Activated CD8-positive, alpha-beta memory T cell treated with anti-CD3 and anti-CD28 coated beads, Interleukin-2, amount 50 U/mL, for 1 hour (primary cell): ENCODE data around the gene LRRC37B.
"Not testable (repeated sequence)": the region's sequence is repeated elsewhere in the genome, so short reads cannot be mapped to it uniquely, and the experiment has no call there.

Experiments
- DNase-seq: peaks from one replicate; pipeline ENCODE4 v3.0.0-alpha.2; 2020; ENCODE audit errors: extremely low read depth

The LRRC37B gene

DNA sequence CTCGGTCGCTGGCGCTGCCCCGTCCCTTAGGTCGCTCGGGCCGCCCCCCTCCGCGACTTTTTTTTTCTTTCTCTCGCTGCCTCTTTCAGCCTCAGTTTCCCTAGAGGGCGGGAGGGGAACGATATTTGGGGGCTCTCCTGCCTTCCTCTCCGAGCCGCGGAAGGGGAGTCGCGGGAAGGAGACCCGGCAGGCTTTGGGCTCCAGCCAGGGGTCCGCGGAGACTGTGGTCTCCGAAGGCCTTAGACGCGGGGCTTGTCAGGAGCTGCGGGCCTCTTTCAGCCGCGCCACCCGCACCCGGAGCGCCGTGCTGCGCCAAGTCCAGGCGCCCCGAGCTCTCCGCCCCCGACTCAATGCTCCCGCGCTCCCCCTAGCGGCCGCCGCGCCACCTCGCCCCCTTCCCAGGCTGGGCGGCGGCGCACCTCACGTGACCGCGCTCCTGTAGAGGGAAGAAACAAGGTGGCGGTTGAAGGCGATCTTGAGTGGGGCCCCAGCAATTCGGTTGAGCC, at the start of gene LRRC37B:
LRRC37B (plus strand) TSS at position 427 of the 506 bp plus-strand sequence. CDS start 14,010 bp downstream, outside the sequence.
- peak; percentile 45 for DNase-seq

DNA sequence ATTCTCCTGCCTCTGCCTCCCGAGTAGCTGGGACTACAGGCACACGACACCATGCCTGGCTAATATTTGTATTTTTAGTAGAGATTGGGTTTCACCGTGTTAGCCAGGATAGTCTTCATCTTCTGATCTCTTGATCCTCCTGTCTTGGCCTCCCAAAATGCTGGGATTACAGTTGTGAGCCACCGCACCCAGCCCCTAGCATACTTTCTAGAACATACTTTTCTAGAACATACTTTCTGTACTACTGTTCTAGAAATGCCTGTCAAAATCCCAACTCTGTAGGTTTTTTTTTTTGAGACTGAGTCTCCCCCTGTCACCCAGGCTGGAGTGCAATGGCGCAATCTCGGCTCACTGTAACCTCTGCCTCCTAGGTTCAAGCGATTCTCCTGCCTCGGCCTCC, 43.1 kb upstream of the LRRC37B start:
- DNase-seq = not testable (repeated sequence)

DNA sequence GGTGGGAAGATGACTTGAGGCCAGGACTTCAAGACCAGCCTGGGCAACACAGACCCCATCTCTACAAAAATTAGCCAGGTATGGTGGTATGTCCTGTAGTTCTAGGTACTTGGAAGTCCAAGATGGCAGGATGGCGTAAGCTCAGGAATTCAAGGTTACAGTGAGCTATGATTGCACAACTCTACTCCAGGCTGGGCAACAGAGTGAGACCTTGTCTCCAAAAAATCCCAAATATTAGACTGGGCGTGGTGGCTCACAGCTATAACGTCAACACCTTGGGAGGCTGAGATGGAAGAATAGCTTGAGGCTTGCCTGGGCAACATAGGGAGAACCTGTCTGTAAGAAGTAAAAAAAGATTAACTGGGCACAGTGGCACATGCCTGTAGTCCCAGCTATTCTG, 39.5 kb upstream of the LRRC37B start:
- no peak for DNase-seq

DNA sequence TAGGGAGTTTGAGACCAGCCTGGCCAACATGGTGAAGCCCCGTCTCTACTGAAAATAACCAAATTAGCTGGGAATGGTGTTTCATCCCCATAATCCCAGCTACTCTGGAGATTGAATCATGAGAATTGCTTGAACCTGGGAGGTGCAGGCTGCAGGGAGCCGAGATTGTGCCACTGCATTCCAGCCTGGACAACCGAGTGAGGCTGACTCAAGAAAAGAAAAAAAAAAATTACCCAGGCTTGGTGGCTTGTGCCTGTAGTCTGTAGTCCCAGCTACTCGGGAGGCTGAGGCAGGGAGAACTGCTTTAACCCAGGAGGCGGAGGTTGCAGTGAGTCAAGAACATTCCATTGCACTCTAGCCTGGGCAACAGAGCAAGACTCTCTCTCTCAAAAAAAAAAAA, 36.8 kb upstream of the LRRC37B start:
- DNase-seq = not testable (repeated sequence)

DNA sequence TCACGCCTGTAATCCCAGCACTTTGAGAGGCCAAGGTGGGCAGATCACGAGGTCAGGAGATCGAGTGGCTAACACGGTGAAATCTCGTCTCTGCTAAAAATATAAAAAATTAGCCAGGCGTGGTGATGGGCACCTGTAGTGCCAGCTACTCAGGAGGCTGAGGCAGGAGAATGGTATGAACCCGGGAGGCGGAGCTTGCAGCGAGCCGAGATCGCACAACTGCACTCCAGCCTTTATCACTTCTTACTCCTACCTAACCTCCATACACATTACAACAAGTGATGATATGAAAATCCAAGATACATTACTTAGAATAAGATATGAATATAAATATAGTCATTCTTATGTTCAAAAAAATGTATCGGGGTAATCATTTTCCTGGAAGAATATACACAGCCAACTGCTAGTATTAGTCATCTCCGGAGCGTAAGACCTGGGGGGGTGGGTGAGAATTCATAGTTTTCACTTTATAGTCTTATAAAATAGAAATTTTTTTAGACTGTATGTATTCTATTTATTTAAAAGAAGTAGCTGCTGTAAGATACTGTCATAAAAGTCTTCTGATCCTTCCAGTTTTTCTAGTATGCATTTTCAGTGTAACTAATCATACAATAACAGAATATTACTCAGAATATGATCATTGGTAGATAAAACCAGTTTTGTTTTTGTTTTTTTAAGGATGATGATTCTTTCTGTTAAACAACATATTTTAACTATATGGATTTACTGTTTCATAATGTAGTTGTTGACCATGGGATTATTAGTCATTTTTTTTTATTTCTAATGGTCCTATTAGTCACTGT, 32.7 kb upstream of the LRRC37B start:
- DNase-seq = not testable (repeated sequence)

DNA sequence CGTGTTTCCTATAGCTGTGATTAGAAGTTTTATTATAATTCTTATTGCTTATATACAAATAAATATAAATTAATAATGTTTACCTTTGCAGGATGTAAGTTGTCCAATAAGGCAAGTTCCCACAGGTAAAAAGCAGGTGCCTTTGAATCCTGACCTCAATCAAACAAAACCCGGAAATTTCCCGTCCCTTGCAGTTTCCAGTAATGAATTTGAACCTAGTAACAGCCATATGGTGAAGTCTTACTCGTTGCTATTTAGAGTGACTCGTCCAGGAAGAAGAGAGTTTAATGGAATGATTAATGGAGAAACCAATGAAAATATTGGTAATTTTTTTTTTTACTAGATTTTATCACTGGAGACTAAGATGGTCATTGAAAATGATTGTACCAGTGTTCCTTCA, 31.8 kb upstream of the LRRC37B start:
- not testable (repeated sequence) for DNase-seq

DNA sequence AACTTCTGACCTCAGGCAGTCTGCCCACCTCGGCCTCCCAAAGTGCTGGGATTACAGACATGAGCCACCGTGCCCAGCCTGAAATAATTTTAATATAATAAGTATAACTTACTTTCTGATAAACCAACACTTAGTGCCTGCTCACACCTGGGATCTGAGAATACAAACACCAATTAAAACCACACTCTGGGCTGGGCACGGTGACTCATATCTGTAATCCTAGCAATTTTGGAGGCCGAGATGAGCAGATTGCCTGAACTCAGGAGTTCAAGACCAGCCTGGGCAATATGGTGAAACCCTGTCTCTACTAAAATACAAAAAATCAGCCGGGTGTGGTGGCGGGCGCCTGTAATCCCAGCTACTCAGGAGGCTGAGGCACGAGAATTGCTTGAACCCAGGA, 15.4 kb upstream of the LRRC37B start:
- not testable (repeated sequence) for DNase-seq

DNA sequence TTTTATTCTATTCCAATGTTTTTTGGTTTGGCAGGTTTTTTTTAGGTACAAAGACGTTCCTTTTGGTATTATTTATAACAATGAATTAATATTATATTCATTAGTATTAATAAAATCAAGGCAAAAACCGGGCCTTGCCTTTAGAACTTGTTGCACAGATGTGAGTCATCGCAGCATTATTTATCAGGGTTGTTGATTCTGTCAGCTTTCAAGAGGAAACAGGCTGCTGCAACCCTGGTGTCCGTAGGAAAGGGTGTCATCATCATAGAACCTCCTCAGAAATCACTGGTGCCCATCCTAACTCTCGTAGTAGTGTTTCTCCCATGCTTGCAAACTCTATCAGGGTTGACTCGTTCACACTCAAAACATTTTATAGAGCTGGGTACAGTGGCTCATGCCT, 10.2 kb upstream of the LRRC37B start:
- DNase-seq = no peak

DNA sequence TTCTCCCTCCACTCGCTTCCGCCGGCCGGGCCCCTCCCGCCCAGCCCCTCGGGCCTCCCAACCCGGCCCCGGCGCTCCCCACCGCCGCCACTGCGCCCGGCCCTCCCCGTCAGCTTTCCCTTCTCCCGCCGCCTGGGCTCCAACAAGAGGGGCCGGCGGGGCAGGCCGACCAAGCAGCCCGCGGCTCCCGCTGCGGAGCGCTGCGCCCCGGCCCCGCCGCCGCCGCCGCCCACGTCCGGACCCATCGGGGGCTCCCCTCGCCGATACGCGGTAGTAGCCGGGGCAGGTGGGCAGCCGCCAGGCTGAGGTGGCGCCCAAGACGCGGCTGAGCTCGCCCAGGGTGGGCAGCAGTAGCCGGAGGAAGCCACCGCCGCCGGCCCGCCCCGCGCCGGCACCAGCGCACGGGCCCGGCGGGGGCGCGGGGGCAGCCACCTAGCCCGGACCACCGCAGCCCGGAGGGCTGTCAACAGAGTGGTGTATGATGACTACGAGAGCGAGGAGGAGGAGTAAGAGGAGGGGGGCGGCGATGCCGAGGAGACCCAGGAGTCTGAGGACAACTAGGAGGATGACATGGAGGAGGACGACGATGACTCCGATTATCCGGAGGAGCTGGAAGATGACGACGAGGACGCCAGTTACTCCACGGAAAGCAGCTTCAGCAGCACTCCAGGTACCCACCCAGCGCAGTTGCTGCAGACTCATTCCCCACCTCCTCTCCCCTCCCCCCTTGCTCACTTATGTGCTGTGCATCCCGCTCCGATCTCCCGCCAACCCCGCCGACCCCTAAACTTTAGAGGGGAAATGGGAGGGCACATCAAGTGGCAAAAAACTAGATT, 498 bp downstream of the LRRC37B start:
- DNase-seq = peak; percentile 12

DNA sequence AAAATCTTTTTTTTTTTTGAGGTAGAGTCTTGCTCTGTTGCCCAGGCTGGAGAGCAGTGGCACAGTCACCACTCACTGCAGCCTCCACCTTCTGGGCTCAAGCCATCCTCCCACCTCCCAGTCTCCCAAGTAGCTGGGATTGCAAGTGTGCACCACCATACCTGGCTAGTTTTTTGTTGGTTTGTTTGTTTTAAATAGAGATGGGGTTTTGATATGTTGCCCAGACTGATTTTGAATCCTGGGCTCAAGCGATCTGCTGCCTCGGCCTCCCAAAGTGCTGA, 2.0 kb downstream of the LRRC37B start:
- no peak for DNase-seq

DNA sequence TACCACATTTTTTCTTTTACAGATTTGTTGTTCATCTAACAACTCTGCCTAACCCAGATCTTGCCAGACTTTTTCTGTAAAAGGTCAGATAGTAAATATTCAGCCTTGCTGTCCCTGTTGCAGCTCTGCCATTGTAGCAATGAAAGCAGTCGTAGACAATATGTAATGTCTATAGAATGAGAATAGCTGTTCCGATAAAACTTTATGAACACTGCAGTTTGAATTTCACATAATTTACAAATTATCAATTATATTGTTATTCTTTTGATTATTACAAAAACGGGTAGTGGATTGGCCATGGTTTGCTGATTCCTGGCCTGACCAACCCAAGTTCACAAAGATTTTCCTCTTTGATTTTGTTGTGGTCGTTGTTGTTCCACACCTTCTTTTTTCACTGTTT, 2.9 kb downstream of the LRRC37B start:
- no peak for DNase-seq

DNA sequence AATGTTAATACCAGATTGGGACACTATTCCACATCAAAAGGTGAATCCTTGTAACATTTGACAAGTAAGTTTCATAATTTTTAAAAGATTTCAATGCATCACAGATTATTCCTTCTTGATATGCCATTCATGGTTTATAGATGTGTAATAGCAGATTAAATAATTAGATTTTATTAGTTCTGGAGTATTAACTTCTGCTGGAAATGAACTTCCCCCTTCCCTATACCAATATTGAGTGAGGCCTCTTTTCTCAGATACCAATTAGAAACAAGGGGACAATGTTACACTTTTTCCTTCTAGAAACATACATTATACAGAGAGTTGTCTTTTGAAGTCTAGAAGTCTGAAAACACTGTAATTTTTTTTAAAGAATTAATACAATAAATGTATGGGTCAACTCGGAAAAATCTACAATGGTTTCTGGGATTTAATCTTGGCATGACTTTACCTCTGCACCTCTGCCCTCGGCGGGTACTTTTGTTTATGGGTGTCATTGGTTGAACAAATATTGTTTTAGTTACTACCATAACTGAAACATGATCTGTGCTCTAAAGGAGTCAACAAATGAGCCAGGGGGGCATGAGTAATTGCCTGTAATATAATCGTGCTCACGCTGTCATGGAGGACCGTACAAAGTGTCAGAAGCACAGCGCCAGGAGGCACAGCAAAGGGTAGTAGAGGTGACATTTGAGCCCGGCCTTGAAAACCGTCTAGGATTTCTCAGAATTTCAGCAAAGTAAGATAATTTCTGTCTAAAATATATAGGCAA, 8.2 kb downstream of the LRRC37B start:
- DNase-seq = no peak

DNA sequence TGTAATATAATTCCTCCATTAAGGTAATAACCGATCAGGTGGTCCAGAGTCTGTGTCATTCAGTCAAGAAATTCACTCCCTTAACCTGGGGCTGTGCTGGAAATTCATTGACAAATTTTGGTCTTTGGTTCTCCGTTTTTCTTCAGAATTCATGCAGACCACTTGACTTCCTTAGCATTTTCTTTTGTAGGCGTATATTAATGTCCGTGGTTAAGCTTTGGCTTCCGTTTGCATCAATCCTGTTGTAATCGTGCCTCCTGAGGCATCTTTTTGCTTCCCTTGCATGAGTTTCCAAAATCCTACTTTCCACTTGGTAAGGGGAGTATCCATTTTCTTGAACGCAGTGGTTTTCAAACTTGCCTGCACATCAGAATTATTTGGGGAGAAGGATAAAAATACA, 9.0 kb downstream of the LRRC37B start:
- DNase-seq = no peak

DNA sequence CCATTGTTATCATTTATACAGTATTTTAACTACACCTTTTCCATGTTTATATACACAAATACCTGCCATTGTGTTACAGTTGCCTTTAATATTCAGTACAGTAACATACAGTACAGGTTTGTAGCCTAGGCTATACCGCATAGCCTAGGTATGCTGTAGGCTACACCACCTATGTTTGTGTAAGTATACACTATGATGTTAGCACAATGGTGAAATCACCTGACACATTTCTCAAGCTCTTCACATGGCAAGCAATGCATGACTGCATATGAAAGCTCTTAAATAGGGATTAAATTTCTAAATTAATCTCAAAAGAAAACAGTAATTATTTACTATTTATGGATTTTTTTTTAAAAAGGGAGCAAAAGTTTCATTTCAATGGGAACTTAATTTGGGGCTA, 12.0 kb downstream of the LRRC37B start:
- no peak for DNase-seq

DNA sequence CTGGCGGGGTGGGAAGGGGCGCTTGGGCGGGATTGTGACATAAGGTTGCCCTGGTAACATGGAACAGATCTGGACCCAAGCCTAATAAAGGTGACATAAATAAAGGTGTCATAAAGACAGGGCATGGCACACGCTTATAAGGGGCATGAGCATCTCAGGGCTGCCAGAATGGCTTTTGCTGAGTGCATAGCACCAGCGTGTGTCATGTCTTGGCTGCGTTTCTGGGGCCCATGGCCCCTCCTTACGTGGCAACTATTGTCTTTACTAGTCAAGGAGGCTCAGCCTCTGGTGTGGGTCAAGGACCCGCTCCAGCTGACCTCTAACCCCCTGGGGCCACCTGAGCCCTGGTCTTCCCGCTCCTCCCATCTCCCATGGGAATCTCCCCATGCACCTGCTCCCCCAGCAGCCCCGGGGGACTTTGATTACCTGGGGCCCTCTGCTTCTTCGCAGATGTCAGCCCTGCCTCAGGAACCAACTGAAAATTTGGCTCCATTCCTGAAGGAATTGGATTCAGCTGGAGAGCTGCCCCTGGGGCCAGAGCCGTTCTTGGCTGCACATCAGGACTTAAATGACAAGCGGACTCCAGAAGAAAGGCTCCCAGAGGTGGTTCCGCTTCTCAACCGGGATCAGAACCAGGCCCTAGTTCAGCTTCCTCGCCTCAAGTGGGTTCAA, 13.9 kb downstream of the LRRC37B start:
- no peak for DNase-seq

DNA sequence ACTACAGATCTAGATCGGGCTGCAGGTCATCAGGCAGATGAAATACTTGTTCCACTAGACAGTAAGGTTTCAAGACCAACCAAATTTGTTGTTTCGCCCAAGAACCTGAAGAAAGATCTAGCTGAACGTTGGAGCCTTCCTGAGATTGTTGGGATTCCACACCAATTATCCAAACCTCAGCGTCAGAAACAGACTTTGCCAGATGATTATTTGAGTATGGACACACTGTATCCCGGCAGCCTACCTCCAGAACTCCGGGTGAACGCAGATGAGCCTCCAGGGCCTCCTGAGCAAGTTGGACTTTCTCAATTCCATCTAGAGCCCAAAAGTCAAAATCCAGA, 14.4 kb downstream of the LRRC37B start:
- no peak for DNase-seq

DNA sequence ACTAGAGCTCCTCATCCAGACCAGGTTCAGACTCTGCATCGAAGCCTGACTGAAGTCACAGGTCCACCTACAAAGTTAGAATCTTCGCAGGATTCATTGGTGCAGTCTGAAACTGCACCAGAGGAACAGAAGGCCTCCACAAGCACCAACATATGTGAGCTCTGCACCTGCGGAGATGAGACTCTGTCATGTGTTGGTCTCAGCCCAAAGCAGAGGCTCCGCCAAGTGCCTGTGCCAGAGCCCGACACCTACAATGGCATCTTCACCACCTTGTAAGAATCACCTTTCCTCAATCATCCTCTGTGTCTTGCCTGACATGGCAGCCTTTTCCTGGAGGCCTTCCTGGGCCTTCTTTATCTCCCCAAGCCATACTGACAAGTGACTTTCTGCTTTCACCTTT, 15.4 kb downstream of the LRRC37B start:
- not testable (repeated sequence) for DNase-seq

DNA sequence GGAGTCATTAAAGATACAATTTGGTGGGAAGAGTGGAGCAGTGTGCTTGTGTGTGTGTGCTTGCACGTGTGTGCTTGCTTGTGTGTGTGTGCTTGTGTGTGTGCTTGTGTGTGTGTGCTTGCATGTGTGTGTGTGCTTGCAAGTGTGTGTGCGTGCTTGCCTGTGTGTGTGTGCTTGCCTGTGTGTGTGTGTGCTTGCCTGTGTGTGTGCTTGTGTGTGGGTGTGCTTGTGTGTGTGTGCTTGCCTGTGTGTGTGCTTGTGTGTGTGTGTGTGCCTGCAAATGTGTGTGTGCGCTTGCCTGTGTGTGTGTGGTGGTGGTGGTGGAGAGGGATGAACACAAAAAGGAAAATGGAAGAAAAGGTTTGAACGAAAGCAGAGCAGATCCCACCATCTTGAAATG, 20.1 kb downstream of the LRRC37B start:
- DNase-seq = not testable (repeated sequence)

DNA sequence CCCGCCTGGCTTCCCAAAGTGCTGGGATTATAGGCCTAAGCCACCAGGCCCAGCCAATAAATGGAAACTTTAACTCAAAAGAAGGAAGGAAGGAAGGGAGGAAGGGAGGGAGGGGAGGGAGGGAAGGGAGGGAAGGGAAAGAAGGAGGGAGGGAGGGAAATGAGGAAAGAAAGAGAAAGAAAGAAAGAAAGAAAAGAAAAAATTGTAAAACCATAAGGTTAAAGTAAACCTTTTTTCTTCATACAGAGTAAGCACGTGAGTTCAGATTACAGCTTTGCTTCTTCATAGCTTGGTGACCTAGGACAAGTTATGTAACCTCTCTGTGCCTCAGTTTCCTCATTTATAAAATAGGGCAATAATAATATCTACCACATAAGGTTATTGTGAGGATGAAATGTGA, 26.0 kb downstream of the LRRC37B start:
- DNase-seq = no peak

DNA sequence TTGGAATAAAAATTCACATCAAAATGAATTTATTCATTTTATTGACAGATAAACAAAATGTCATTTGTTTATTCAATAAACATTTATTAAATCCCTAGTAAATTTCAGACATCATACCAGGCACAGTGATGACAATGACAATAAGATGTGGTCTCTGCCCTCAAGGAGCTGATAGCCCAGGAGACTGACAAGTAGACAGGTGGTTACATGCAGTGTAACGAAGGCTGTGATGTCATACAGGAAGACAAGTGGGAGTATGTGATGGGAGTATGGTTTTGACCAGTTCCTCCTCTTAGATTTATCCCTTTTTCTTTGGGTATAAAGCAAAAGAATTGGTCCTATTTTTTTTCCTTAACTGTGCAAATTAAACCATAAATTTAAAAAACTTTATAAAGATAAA, 26.6 kb downstream of the LRRC37B start:
- DNase-seq = not testable (repeated sequence)

DNA sequence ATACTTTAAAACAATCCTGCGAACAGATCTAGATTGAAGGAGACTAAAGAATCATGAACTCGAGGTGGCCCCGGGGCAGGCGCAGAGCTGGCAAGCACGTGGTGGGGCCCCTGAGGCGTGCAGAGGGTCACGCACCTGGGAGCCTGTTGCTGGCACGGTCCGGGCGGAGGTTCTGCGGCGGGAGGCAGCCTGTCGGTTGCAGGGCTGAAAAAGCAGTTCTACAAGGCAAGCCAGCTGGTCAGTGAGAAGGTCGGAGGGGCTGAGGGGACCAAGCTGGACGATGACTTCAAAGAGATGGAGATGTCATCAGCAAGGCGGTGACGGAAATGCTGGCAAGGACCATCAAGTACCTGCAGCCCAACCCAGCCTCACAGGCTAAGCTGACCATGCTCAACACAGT, 33.1 kb downstream of the LRRC37B start:
- not testable (repeated sequence) for DNase-seq
